GM23338 (cell line): ENCODE data around the gene IRS1. TPM values are rescaled to one million over a fixed set of nuclear protein-coding genes. Genes with fewer than 3 reads are reported as not detected.

Experiments used
- ATAC-seq: fragments of 200-7000 bp; cut with Tn5 transposase; 3 replicates; pipeline ENCODE4 v1.9.1; 2020
- DNase-seq: peaks from one replicate; pipeline ENCODE4 v3.0.0-alpha.2; 2015; ENCODE audit warnings: low spot score
- H2AFZ ChIP-seq: fragments of 200-600 bp; sonication (generic); 2 replicates; pipeline ENCODE4 v1.8.0; 2016; ENCODE audit warnings: antibody characterized with exemption, mild to moderate bottlenecking, moderate library complexity
- H3F3A ChIP-seq: fragments of 200-600 bp; sonication (generic); replicated peaks from 2 replicates; pipeline ENCODE4 v1.8.0; 2017; ENCODE audit warnings: antibody characterized with exemption, mixed run types, low read depth
- H3K27ac ChIP-seq: fragments of 200-600 bp; sonication (generic); 2 replicates; pipeline ENCODE4 v1.6.1; 2016; ENCODE audit warnings: low read depth
- H3K27me3 ChIP-seq: fragments of 200-600 bp; sonication (generic); 2 replicates; pipeline ENCODE4 v1.8.0; 2016; ENCODE audit warnings: mild to moderate bottlenecking, mixed run types, moderate library complexity; ENCODE audit not compliant: insufficient read depth
- H3K36me3 ChIP-seq: fragments of 200-600 bp; sonication (generic); 2 replicates; pipeline ENCODE4 v1.8.0; 2016; ENCODE audit warnings: mild to moderate bottlenecking; ENCODE audit not compliant: insufficient read depth
- H3K4me1 ChIP-seq: fragments of 200-600 bp; sonication (generic); 2 replicates; pipeline ENCODE4 v1.8.0; 2016; ENCODE audit warnings: mild to moderate bottlenecking, moderate library complexity; ENCODE audit not compliant: insufficient read depth
- H3K4me2 ChIP-seq: fragments of 200-600 bp; sonication (generic); 2 replicates; pipeline ENCODE4 v1.7.1; 2017; ENCODE audit warnings: mixed run types
- H3K4me3 ChIP-seq: fragments of 200-600 bp; sonication (generic); 2 replicates; pipeline ENCODE4 v1.6.1; 2016; ENCODE audit warnings: mixed run types
- H3K79me2 ChIP-seq: fragments of 200-600 bp; sonication (generic); replicated peaks from 2 replicates; pipeline ENCODE4 v1.8.0; 2017; ENCODE audit warnings: mild to moderate bottlenecking; ENCODE audit not compliant: insufficient read depth
- H3K9me2 ChIP-seq: fragments of 200-600 bp; sonication (generic); 2 replicates; pipeline ENCODE4 v1.8.0; 2017; ENCODE audit not compliant: insufficient read depth
- H4K20me1 ChIP-seq: fragments of 200-600 bp; sonication (generic); replicated peaks from 2 replicates; pipeline ENCODE4 v1.8.0; 2017; ENCODE audit warnings: mild to moderate bottlenecking; ENCODE audit not compliant: insufficient read depth
- H3K27ac Mint-ChIP-seq: 2 replicates; pipeline ENCODE4 v1.8.0; 2020; ENCODE audit warnings: inconsistent platforms, mild to moderate bottlenecking, moderate library complexity, mixed read lengths
- H3K27me3 Mint-ChIP-seq: 3 replicates; pipeline ENCODE4 v1.8.0; 2022; ENCODE audit warnings: low read depth, mild to moderate bottlenecking, moderate library complexity, mixed read lengths, inconsistent platforms; ENCODE audit not compliant: insufficient read depth, poor library complexity
- H3K36me3 Mint-ChIP-seq: 3 replicates; pipeline ENCODE4 v1.8.0; 2021; ENCODE audit warnings: low read depth, mild to moderate bottlenecking, inconsistent platforms, moderate library complexity, mixed read lengths
- H3K4me1 Mint-ChIP-seq: 3 replicates; pipeline ENCODE4 v1.8.0; 2020; ENCODE audit warnings: mild to moderate bottlenecking, inconsistent platforms, mixed read lengths
- H3K4me3 Mint-ChIP-seq: 3 replicates; pipeline ENCODE4 v1.8.0; 2021; ENCODE audit warnings: moderate library complexity, mild to moderate bottlenecking, inconsistent platforms, mixed read lengths
- H3K9me3 Mint-ChIP-seq: 3 replicates; pipeline ENCODE4 v1.8.0; 2020; ENCODE audit warnings: moderate library complexity, mild to moderate bottlenecking, inconsistent platforms, mixed read lengths
- CREB1 ChIP-seq: fragments of 250-450 bp; sonication (Bioruptor Pico); IDR thresholded peaks from 2 replicates; pipeline ENCODE4 v1.5.0; 2020; ENCODE audit warnings: low read depth, mild to moderate bottlenecking, moderate library complexity
- EZH2 ChIP-seq: fragments of 200-600 bp; sonication (generic); IDR thresholded peaks from one replicate; pipeline ENCODE4 v1.8.0; 2017; ENCODE audit warnings: antibody characterized with exemption, mild to moderate bottlenecking, low read depth; ENCODE audit not compliant: unreplicated experiment
- EZH2phosphoT487 ChIP-seq: fragments of 200-600 bp; sonication (generic); IDR thresholded peaks from one replicate; pipeline ENCODE4 v1.8.1; 2018; ENCODE audit warnings: antibody characterized with exemption; ENCODE audit not compliant: unreplicated experiment
- JUNB ChIP-seq: IDR thresholded peaks from one replicate; pipeline ENCODE4 v1.6.1; 2016; ENCODE audit warnings: antibody characterized with exemption; ENCODE audit not compliant: unreplicated experiment
- NANOG ChIP-seq: IDR thresholded peaks from 2 replicates; pipeline ENCODE4 v1.6.1; 2016; ENCODE audit warnings: antibody characterized with exemption, borderline replicate concordance
- STAT1 ChIP-seq: IDR thresholded peaks from one replicate; pipeline ENCODE4 v1.6.1; 2016; ENCODE audit warnings: antibody characterized with exemption; ENCODE audit not compliant: unreplicated experiment
- ZNF114 ChIP-seq: fragments of 250-450 bp; sonication (Bioruptor Pico); IDR thresholded peaks from 2 replicates; pipeline ENCODE4 v1.5.0; 2020; ENCODE audit warnings: mild to moderate bottlenecking, moderate library complexity
- ZNF331 ChIP-seq: fragments of 250-450 bp; sonication (Bioruptor Pico); IDR thresholded peaks from 2 replicates; pipeline ENCODE4 v1.5.0; 2020; ENCODE audit warnings: low read depth, mild to moderate bottlenecking, moderate library complexity
- polyA plus RNA-seq: library from polyadenylated mRNA; unstranded; fragments of >200 nt; fragmentation: Nextera tagmentation; extraction: Ambion mirVana; gene quantifications from 2 replicates; pipeline ENCODE4 v1.2.1, GENCODE V29; 2016
- total RNA-seq: library from RNA; depleted of rRNA; stranded (reverse); fragments of >200 nt; shearing (Covaris generic); gene quantifications from 2 replicates; pipeline ENCODE4 v1.2.3, GENCODE V29; 2014
- TF ChIP-seq, protein P1 (sequence below): IDR thresholded peaks from one replicate; pipeline ENCODE4 v1.6.1; 2018; ENCODE audit warnings: antibody characterized with exemption; ENCODE audit not compliant: unreplicated experiment
- TF ChIP-seq, protein P2 (sequence below): IDR thresholded peaks from 2 replicates; pipeline ENCODE4 v1.6.1; 2016; ENCODE audit warnings: antibody characterized with exemption

Gene IRS1
- total and polyA plus RNA-seq, 2 experiments from 2014 or later = 6.9 to 26.2 TPM

DNA sequence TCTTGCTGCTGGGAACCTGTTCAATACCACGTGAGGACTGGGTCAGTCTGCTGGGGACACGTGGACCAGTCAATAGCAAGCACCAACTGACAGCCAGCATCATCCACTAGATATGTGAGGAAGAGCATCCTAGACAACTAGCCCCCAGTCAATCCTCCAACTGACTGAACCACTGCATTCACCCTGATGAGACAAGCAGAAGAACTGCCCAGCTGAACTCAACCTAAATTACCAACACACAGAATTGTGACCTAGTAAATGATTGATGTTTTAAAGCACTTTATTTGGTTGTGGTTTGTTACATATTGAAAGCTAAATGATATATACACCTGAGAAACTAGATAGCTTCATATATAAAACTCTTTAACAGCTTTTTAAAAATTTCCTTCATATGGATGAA lies 15.7 kb downstream of the IRS1 start:
- H3K27me3 ChIP-seq = no peaks in the 10 kb centered on the region
- H3K9me3 Mint-ChIP-seq = peaks cover 3% of the 10 kb centered on the region; the same call in 1 of the 3 replicates
- H3K36me3 ChIP-seq = peaks cover 4% of the 10 kb centered on the region; the same call in 1 of the 2 replicates
- no peaks in the 10 kb centered on the region for H4K20me1 ChIP-seq
- peaks cover 34% of the 10 kb centered on the region; the same call in 2 of the 3 replicates for H3K36me3 Mint-ChIP-seq
- H3K4me2 ChIP-seq = no peak overlapping the region
- H3K4me1 ChIP-seq = peaks cover 26% of the 10 kb centered on the region
- no peaks in the 10 kb centered on the region for H3K27me3 Mint-ChIP-seq
- H3K79me2 ChIP-seq = peaks cover 77% of the 10 kb centered on the region
- TF ChIP-seq EZH2phosphoT487 = no peak
- no peak for TF ChIP-seq STAT1
- TF ChIP-seq ZNF114 (CRISPR knock-in tag) = no peak
- peak; percentile 65 for TF ChIP-seq ZNF331 (CRISPR knock-in tag)
- H3F3A ChIP-seq = no peaks in the 10 kb centered on the region
- ATAC-seq = no peak
- peaks cover 3% of the 10 kb centered on the region; the same call in 1 of the 2 replicates for H3K9me2 ChIP-seq
- H3K27ac ChIP-seq = no peak overlapping the region
- H3K4me3 ChIP-seq = no peak overlapping the region
- no peak overlapping the region for H3K27ac Mint-ChIP-seq
- peaks cover 25% of the 10 kb centered on the region for H3K4me1 Mint-ChIP-seq
- no peak overlapping the region for H3K4me3 Mint-ChIP-seq
- DNase-seq = no peak
- H2AFZ ChIP-seq = no peak overlapping the region

DNA sequence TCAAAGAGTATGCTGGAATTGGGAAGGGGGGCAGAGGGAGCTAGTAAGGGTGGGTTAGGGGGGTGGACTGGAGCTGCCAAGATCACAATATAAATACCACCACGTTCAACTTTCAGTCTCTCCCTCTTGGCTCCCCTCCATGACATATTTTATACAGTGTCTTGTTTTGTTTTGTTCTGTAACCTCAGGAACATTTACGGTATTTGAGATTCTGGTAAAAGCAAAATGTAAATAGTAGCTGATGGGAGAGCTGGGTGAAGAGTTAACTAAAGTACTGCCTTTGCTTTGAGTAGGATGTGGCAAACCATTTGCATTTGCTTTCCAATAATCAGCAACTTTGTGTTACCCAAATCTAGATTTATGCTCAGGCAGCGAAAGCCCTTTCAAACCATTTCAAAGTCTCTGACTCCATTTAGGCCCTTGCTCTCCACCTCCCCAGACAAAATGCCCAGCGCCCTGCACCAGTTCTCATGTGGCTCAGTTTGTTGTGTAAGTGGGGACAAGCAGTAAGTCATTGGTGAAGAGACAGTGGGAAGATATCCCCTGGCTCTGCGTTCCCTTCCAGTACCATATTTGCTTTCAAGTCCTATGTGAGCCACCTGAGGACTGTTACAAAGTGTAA lies 17.4 kb downstream of the IRS1 start:
- H3K4me1 Mint-ChIP-seq = peaks cover 33% of the 10 kb centered on the region
- Histone ChIP-seq H2AFZ (no peak overlapping the region), H3K4me2 (peak overlapping the region; percentile 41; the same call in 1 of the 2 replicates), H3F3A (no peaks in the 10 kb centered on the region), H3K4me3 (no peak overlapping the region), H4K20me1 (no peaks in the 10 kb centered on the region), H3K9me2 (peaks cover 6% of the 10 kb centered on the region; the same call in 1 of the 2 replicates), H3K27ac (no peak overlapping the region), H3K36me3 (peaks cover 4% of the 10 kb centered on the region; the same call in 1 of the 2 replicates), H3K27me3 (no peaks in the 10 kb centered on the region), H3K79me2 (peaks cover 73% of the 10 kb centered on the region), H3K4me1 (peaks cover 40% of the 10 kb centered on the region)
- peaks cover 41% of the 10 kb centered on the region; the same call in 2 of the 3 replicates for H3K36me3 Mint-ChIP-seq
- peaks cover 7% of the 10 kb centered on the region; the same call in 2 of the 3 replicates for H3K9me3 Mint-ChIP-seq
- DNase-seq (no peak), ATAC-seq (no peak)
- TF ChIP-seq, protein P1, sequence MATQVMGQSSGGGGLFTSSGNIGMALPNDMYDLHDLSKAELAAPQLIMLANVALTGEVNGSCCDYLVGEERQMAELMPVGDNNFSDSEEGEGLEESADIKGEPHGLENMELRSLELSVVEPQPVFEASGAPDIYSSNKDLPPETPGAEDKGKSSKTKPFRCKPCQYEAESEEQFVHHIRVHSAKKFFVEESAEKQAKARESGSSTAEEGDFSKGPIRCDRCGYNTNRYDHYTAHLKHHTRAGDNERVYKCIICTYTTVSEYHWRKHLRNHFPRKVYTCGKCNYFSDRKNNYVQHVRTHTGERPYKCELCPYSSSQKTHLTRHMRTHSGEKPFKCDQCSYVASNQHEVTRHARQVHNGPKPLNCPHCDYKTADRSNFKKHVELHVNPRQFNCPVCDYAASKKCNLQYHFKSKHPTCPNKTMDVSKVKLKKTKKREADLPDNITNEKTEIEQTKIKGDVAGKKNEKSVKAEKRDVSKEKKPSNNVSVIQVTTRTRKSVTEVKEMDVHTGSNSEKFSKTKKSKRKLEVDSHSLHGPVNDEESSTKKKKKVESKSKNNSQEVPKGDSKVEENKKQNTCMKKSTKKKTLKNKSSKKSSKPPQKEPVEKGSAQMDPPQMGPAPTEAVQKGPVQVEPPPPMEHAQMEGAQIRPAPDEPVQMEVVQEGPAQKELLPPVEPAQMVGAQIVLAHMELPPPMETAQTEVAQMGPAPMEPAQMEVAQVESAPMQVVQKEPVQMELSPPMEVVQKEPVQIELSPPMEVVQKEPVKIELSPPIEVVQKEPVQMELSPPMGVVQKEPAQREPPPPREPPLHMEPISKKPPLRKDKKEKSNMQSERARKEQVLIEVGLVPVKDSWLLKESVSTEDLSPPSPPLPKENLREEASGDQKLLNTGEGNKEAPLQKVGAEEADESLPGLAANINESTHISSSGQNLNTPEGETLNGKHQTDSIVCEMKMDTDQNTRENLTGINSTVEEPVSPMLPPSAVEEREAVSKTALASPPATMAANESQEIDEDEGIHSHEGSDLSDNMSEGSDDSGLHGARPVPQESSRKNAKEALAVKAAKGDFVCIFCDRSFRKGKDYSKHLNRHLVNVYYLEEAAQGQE = no peak
- TF ChIP-seq STAT1 (no peak), ZNF331 (CRISPR knock-in tag) (no peak), ZNF114 (CRISPR knock-in tag) (no peak), CREB1 (CRISPR knock-in tag) (no peak), JUNB (no peak), NANOG (no peak), EZH2 (no peak), EZH2phosphoT487 (no peak)
- TF ChIP-seq, protein P2, sequence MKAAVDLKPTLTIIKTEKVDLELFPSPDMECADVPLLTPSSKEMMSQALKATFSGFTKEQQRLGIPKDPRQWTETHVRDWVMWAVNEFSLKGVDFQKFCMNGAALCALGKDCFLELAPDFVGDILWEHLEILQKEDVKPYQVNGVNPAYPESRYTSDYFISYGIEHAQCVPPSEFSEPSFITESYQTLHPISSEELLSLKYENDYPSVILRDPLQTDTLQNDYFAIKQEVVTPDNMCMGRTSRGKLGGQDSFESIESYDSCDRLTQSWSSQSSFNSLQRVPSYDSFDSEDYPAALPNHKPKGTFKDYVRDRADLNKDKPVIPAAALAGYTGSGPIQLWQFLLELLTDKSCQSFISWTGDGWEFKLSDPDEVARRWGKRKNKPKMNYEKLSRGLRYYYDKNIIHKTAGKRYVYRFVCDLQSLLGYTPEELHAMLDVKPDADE = no peak
- no peaks in the 10 kb centered on the region for H3K27me3 Mint-ChIP-seq
- H3K27ac Mint-ChIP-seq = peak overlapping the region; percentile 72; the same call in 1 of the 2 replicates
- no peak overlapping the region for H3K4me3 Mint-ChIP-seq
